HepG2 (cell line): ENCODE results near the gene SNRNP25. TPM values are rescaled to one million over a fixed set of nuclear protein-coding genes. Genes with fewer than 3 reads are reported as not detected.

Experiments
- CCDC6 ChIP-seq: sonication (generic); formaldehyde crosslinking; IDR thresholded peaks from 2 replicates; pipeline ENCODE4 v1.8.1; 2022; ENCODE audit warnings: mild to moderate bottlenecking, missing genetic modification reagents, moderate library complexity
- EHMT2 ChIP-seq: fragments of 200-600 bp; sonication (generic); IDR thresholded peaks from 2 replicates; pipeline ENCODE4 v1.7.0; 2017; ENCODE audit warnings: antibody characterized with exemption, low read depth, low read length, borderline replicate concordance
- ETV5 ChIP-seq: IDR thresholded peaks from 2 replicates; pipeline ENCODE4 v1.6.1; 2018; ENCODE audit warnings: missing biosample characterization, missing genetic modification reagents, inconsistent platforms, borderline replicate concordance
- HMGXB4 ChIP-seq, 2 experiments: sonication (generic) in 1 of 2; formaldehyde crosslinking in 1 of 2; IDR thresholded peaks; 2 replicates each; pipeline versions ENCODE4 v1.4.0 to v1.6.1; 2018 to 2020; ENCODE audit warnings: missing genetic modification reagents in 2 of 2, borderline replicate concordance in 1 of 2, low read depth in 1 of 2, mild to moderate bottlenecking in 1 of 2, missing biosample characterization in 1 of 2
- HOXA5 ChIP-seq: sonication (generic); formaldehyde crosslinking; IDR thresholded peaks from 2 replicates; pipeline ENCODE4 v1.4.0; 2020; ENCODE audit warnings: missing genetic modification reagents
- KDM1A ChIP-seq: IDR thresholded peaks from 2 replicates; pipeline ENCODE4 v1.6.1; 2016; ENCODE audit warnings: missing compliant biosample characterization
- KDM5B ChIP-seq: sonication (generic); formaldehyde crosslinking; IDR thresholded peaks from 2 replicates; pipeline ENCODE4 v1.4.0; 2020; ENCODE audit warnings: missing genetic modification reagents, mild to moderate bottlenecking, borderline replicate concordance
- MAZ ChIP-seq, 2 experiments: sonication (generic) in 1 of 2; formaldehyde crosslinking in 1 of 2; IDR thresholded peaks; 2 replicates each; pipeline versions ENCODE4 v1.5.0 to v1.6.1; 2012 to 2020; ENCODE audit warnings: low read depth in 2 of 2, mild to moderate bottlenecking in 2 of 2, borderline replicate concordance in 1 of 2, improper control_type of control experiment in 1 of 2, low read length in 1 of 2, missing genetic modification reagents in 1 of 2, moderate library complexity in 1 of 2
- PHF8 ChIP-seq: sonication (generic); formaldehyde crosslinking; IDR thresholded peaks from 2 replicates; pipeline ENCODE4 v1.5.0; 2020; ENCODE audit warnings: missing genetic modification reagents
- SMAD3 ChIP-seq: sonication (generic); formaldehyde crosslinking; IDR thresholded peaks from 2 replicates; pipeline ENCODE4 v1.4.0; 2020; ENCODE audit warnings: missing genetic modification reagents
- SP4 ChIP-seq: sonication (generic); formaldehyde crosslinking; IDR thresholded peaks from 2 replicates; pipeline ENCODE4 v1.8.1; 2023; ENCODE audit warnings: mild to moderate bottlenecking, missing genetic modification reagents
- THYN1 ChIP-seq: sonication (generic); formaldehyde crosslinking; IDR thresholded peaks from 2 replicates; pipeline ENCODE4 v1.8.1; 2023; ENCODE audit warnings: low read depth, mild to moderate bottlenecking, moderate library complexity, missing genetic modification reagents, borderline replicate concordance
- YEATS2 ChIP-seq: sonication (generic); formaldehyde crosslinking; IDR thresholded peaks from 2 replicates; pipeline ENCODE4 v1.4.0; 2020; ENCODE audit warnings: missing genetic modification reagents, borderline replicate concordance
- ZBTB26 ChIP-seq: IDR thresholded peaks from 2 replicates; pipeline ENCODE4 v1.6.1; 2016; ENCODE audit warnings: missing compliant biosample characterization, missing genetic modification reagents, borderline replicate concordance
- ZFP36 ChIP-seq: fragments of 150-350 bp; IDR thresholded peaks from 2 replicates; pipeline ENCODE4 v1.6.1; 2018; ENCODE audit warnings: borderline replicate concordance, low read length, low read depth; ENCODE audit not compliant: partially characterized antibody
- ZNF296 ChIP-seq: sonication (generic); formaldehyde crosslinking; conservative IDR thresholded peaks from 2 replicates; pipeline ENCODE4 v1.5.0; 2020; ENCODE audit warnings: mild to moderate bottlenecking, missing genetic modification reagents
- ZNF333 ChIP-seq: sonication (generic); formaldehyde crosslinking; IDR thresholded peaks from 2 replicates; pipeline ENCODE4 v1.4.0; 2020; ENCODE audit warnings: mild to moderate bottlenecking, missing genetic modification reagents, borderline replicate concordance
- ZNF468 ChIP-seq: sonication (generic); formaldehyde crosslinking; IDR thresholded peaks from 2 replicates; pipeline ENCODE4 v1.8.0; 2022; ENCODE audit warnings: mild to moderate bottlenecking, moderate library complexity, missing genetic modification reagents
- ZNF574 ChIP-seq: sonication (generic); formaldehyde crosslinking; IDR thresholded peaks from 2 replicates; pipeline ENCODE4 v1.4.0; 2020; ENCODE audit warnings: missing genetic modification reagents
- polyA plus RNA-seq, 8 experiments: library from polyadenylated mRNA; depleted of rRNA in 3 of 8; stranded (reverse) in 7 of 8; unstranded in 1 of 8; fragments of >200 nt; fragmentation: Illumina TruSeq in 4 of 8; extraction: Trizol in 4 of 8; gene quantifications; 2 replicates each; pipeline versions ENCODE4 v1.2.1 to v1.2.3, GENCODE V29; 2011 to 2016; ENCODE audit warnings: low read depth in 4 of 8, missing spikeins in 1 of 8, mixed read lengths in 1 of 8; ENCODE audit not compliant: insufficient read depth in 1 of 8
- total RNA-seq, 5 experiments: library from RNA; depleted of rRNA; stranded (reverse); fragments of >200 nt; fragmentation: Illumina TruSeq; extraction: Trizol; gene quantifications; 2 replicates each; pipeline ENCODE4 v1.2.3, GENCODE V29; 2016; ENCODE audit warnings: low read depth in 1 of 5
- TF ChIP-seq, protein P1 (sequence below): sonication (generic); formaldehyde crosslinking; IDR thresholded peaks from 2 replicates; pipeline ENCODE4 v1.5.1; 2020; ENCODE audit warnings: mild to moderate bottlenecking, moderate library complexity, missing genetic modification reagents

Gene SNRNP25
- total and polyA plus RNA-seq, 2 of the 13 experiments (the other 11 are each of a cell fraction or from before 2014, with no cell fraction given) = 34.1 to 97.4 TPM

DNA sequence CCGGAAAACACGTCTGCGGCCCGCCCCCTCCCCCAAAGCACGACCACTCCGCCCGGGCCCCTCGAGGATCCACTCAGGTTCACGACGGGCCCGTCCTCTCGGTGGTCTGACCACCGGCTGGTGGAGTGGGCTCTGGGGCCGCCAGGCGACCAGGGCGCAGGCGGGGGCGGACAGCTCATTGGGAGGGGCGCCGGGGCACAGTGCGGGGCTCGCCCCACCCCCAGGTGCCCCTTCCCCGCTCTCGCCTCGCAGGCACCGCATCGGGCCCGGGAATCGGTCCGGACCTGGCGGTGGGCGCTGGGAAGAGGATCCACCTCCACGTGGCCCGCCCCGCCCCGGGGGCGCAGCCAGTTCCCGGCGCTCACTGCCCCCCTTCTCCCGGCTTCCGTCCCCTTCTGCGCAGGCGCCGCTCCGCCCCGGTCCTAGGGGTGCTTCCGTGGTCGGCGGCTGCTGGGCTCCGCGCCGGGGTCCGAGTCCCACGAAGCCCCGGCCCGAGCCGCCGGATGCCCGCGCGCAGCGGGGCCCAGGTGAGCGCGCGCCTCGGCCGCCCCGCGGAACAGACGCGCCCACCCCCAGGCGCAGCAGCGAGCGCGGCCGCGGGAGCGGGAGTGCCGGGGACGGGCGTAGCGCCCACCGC is 24.3 kb downstream of the SNRNP25 start, which contains the start of gene MPG (continued):
- TF ChIP-seq, protein P1, sequence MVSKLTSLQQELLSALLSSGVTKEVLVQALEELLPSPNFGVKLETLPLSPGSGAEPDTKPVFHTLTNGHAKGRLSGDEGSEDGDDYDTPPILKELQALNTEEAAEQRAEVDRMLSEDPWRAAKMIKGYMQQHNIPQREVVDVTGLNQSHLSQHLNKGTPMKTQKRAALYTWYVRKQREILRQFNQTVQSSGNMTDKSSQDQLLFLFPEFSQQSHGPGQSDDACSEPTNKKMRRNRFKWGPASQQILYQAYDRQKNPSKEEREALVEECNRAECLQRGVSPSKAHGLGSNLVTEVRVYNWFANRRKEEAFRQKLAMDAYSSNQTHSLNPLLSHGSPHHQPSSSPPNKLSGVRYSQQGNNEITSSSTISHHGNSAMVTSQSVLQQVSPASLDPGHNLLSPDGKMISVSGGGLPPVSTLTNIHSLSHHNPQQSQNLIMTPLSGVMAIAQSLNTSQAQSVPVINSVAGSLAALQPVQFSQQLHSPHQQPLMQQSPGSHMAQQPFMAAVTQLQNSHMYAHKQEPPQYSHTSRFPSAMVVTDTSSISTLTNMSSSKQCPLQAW (CRISPR knock-in tag) = 0 out of 2 replicates have a peak, but pooled peaks have one; percentile 21
- TF ChIP-seq CCDC6 (peak; percentile 73), KDM1A (no peak), ZNF333 (CRISPR knock-in tag) (peak; percentile 33; the same call in 1 of the 2 replicates), PHF8 (CRISPR knock-in tag) (peak; percentile 46; the same call in 1 of the 2 replicates), ZNF574 (peak; percentile 55), ZNF296 (CRISPR knock-in tag) (0 out of 2 replicates have a peak, but pooled peaks have one; percentile 19), THYN1 (CRISPR knock-in tag) (no peak), EHMT2 (no peak), MAZ (IDR thresholded peaks at IDR 0.05; ENCODE audit: borderline replicate concordance, low read depth, low read length) (peak; percentile 64; the same call in 1 of the 2 replicates), MAZ (CRISPR knock-in tag; IDR thresholded peaks at IDR 0.05; ENCODE audit: low read depth) (peak; percentile 62; the same call in 1 of the 2 replicates), KDM5B (CRISPR knock-in tag) (peak; percentile 74; the same call in 1 of the 2 replicates), YEATS2 (CRISPR knock-in tag) (peak; percentile 40; the same call in 1 of the 2 replicates), SP4 (CRISPR knock-in tag) (peak; percentile 51; the same call in 1 of the 2 replicates), HOXA5 (0 out of 2 replicates have a peak, but pooled peaks have one; percentile 33), HMGXB4 (CRISPR knock-in tag; IDR thresholded peaks at IDR 0.05; ENCODE audit: borderline replicate concordance in 1 of 2, low read depth in 1 of 2) (0 out of 4 replicates have a peak, but pooled peaks of 1 of the 2 experiments have one; percentile 37), ZFP36 (no peak), ZBTB26 (CRISPR knock-in tag) (no peak), ZNF468 (CRISPR knock-in tag) (peak; percentile 21; the same call in 1 of the 2 replicates), ETV5 (peak; percentile 67; the same call in 1 of the 2 replicates), SMAD3 (CRISPR knock-in tag) (0 out of 2 replicates have a peak, but pooled peaks have one; percentile 23)
